ENCODE measurements around the gene IDS.
"Not testable (repeated sequence)": the region's sequence is repeated elsewhere in the genome, so short reads cannot be mapped to it uniquely, and the experiment has no call there.

The IDS gene

DNA sequence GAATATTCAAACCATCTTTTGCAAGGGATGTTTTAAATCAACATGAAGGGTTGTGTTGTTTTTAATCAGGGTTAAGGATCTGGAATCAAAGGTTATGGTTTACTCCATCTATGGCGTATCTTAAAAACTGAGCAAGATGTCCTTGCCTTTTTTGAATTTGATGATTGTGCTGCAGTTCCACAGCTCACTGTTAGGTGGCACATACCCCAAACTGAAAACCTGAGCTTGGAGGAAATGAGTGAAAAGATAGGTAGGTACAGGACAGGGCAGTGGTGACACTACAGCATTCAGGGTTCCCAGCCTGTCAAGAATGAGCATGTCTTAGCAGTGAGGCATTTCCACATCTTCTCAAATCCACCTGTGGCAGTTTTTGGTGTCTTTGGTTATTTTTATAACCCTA lies 22.6 kb upstream of the IDS start:
- peak; percentile 57 for DNase-seq (ENCODE audit: low spot score)

DNA sequence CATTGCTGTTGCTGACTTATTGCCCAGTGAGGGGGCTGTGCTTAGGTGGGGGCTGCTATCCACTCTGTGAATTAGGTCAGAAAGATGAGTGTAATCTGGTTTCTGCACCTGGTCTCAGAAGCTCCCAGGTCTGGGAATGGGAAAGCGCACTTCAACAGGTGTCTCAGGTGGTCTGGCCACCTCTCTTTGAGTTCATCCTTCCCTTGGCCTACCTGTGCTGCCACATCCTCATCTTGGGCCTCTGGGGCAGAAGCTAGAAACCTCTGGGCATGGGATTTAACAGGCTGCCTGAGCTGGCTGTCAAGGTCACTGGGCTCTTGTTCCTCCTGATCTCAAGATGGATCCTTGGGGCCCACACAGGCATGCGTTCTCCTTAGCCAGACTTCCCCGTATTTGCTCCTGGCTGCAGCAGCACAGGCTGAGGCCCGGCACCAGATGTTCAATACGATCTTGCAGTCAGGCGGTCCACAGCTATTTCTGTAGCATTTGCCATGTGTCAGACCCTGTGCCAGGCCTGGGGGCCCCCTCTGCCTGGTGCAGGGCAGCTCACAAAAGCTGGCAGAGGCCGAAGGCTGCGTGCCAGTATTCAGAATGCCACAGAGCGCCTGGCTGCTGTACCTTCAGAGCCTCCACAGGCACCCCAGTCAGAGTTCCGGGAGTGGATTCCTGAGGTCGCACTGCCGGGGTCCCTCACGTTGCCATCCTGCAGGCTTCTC lies 21.4 kb upstream of the IDS start:
- not testable (repeated sequence) for DNase-seq (ENCODE audit: low spot score)

DNA sequence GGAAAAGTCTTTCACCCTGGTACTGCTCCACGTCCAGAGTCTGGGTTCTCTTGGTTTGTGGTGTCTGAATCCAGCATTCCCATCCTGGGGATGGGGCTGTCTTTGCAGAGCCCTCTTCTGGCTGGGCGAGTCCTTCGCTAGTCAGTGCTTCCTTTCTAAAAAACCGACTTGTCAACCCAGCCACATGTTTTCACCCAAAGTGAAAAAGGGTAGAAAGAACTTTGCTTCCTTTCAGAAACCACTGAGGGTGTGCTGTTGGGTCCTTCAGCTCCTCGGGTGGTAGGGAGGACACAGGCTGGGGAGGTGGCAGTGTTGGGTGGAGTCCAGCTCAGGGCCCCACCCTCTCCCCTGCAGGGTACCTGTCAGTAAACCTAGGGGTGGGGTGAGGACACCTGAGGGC lies 20.8 kb upstream of the IDS start:
- DNase-seq (ENCODE audit: low spot score) = not testable (repeated sequence)

DNA sequence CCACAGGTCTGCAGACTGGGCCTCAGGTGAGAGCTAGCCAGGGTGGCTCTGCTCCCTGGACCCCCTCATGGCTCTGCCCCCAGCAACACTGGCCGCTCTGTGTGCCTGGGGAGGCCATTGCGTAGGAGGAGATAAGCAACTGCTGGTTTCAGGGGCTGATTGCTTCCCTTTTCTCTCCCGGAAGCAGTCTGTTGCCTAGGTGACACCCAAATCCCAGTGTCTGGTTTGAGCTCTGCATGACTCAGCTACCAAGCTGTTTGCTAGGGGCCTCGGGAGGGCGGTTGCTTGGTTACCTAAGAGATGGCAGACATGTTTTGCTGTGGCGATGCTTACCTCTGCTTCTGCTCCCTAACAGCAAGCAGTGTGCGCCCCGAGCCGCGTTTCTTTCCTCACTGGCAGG lies 20.3 kb upstream of the IDS start:
- not testable (repeated sequence) for DNase-seq (ENCODE audit: low spot score)

DNA sequence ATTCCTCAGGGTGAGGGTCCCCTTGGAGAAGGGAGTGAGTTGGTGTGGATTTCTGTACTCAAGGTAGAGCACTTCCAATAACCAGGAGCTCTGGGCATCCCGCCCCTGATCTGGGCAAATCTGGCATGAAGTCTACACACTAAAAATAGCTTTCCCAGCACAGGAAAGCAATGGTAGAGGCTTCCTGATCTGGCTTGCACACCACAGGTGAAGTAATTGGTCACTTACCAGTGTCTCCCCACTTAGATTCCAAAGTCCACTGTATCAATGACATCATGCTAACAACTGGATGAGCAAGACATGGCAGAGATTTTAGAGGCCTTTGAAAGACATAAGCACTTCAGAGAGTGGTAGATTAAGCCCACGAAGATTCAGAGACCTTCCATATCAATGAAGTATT lies 17.8 kb upstream of the IDS start:
- DNase-seq (ENCODE audit: low spot score) = peak; percentile 14

DNA sequence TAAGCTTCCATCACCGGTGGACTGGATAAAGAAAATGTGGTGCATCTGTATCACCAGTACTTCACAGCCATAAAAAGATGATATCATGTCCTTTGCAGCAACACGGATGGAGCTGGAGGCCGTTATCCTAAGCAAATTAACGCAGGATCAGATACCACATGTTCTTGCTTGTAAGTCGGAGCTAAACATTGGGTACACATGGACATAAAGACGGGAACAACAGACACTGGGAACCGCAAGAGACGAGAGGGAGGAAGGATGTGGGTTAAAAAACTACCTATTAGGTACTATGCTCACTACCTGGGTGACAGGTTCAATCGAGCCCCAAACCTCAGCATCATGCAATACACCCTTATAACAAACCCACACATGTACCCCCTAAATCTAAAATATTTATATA lies 16.3 kb upstream of the IDS start:
- DNase-seq (ENCODE audit: low spot score) = no peak

DNA sequence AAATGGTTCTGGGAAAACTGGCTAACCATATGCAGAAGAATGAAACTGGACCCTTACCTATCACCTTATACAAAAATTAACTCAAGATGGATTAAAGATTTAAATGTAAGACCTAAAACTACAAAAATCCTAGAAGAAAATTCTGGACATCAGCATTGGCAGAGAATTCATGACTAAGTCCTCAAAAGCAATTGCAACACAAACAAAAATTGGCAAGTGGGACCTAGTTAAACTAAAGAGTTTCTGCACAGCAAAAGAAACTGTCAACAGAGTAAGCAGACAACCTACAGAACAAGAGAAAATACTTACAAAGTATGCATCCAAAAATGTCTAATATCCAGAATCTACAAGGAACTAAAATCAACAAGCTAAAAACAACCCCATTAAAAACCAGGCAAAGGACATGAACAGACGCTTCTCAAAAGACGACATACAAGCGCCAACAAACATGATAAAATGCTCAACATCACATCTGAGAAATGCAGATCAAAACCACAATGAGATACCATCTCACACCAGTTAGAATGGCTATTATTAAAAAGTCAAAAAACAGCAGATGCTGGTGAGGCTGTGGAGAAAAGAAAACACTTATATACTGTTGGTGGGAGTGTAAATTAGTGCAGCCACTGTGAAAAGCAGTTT lies 15.7 kb upstream of the IDS start:
- DNase-seq (ENCODE audit: low spot score) = not testable (repeated sequence)

DNA sequence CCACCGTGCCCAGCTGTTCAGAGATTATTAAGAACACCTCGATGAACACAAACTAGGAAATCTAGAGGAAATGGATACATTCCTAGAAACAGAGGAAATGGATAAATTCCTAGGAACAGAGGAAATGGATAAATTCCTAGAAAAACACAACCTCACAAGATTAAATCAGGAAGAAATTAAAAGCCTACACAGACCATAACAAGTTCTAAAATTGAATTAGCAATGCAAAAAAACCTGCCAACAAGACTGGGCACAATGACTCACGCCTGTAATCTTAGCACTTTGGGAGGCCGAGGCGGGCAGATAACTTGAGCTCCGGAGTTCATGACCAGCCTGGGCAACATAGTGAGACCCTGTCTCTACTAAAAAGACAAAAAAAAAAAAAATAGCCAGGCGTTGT lies 13.1 kb upstream of the IDS start:
- no peak for DNase-seq (ENCODE audit: low spot score)

DNA sequence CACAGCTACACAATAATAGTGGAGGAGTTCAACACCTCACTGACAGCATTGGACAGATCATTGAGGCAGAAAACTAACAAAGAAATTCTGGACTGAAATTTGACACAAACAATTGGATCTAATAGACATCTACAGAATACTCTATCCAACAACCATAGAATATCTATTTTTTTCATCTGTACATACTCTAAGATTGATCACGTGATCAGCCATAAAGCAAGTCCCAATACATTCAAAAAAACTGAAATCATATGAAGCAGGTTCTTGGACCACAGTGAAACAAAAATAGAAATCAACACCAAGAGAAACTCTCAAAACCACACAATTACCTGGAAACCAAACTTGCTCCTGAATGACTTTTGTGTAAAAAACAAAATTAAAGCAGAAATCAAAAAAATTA lies 12.2 kb upstream of the IDS start:
- DNase-seq (ENCODE audit: low spot score) = no peak

DNA sequence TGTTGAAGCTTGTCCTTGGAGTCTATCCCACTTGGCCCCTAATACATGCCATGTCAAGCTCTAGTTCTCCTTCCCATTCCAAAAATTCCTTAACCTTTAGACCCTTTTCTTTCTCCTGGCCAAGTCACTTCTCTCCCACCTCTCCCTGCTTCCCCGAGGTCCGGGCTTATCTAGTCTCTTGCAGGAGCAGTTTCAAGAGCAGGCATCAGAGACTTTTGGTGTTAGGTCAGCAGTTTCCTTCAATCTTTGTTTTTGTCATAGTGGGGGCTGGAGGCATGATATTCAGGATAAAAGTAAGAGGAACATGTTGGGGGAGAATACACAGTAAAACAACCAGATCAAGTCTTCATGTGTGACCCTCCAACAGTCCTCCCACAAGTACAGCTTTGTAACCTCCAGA lies 11.5 kb upstream of the IDS start:
- DNase-seq (ENCODE audit: low spot score) = no peak

DNA sequence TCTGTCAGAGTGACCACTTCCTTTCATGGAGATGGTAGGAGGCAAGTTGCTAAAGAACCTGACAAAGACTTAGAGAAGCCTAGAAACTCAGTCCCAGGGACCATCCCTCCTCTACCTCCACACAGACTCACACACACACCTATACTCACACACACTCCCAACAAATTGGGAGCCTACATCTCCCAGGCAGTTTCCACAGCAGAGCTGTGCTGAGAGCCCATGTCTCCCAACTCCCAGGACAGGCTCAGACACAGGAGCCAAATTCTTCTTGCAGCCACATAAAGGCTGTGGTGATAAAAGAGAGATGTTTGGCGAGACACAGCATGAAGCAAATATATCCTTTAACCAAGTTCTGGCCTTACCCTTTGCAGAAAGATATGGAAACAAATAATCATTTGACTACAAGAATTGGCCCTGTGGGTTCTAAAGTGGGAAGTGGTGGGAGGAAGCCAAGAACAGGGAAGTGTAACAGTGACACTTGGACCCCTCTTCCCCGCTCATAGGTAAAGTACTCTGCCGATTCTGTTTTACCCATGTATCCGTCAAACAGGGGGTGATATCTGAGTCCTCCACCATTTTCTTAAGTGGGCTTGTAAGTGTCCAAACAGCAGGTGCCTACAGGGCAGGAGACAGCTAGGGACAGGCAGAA lies 11.0 kb upstream of the IDS start:
- no peak for DNase-seq (ENCODE audit: low spot score)

DNA sequence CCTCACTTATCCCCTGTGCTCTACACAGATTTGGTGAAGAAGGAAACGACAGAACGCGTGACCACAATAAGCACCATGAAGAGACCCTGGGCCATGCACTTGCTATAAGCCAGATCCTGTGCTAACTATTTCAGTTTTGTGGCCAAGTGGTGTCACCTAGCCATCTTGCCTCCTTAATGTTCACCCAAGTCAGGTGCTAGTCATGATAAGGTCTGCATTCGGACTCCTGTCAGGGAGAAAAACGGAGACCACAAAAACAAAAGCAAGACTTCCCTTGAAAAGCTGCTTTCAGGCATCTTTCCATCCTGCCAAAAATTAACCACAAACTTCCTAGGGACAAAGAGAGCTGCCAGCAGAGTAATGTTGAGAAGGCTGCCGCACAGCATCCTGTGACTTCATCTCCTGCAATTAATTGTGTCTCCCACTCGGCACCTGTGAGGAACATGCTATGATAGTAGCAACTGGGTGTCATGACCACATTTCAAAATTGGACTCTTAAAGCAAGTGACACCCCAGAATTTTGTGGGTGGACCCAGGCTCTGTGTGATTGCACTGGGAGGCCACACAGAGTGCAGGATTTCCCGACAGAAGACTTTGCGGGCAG lies 8.8 kb upstream of the IDS start:
- no peak for DNase-seq (ENCODE audit: low spot score)

DNA sequence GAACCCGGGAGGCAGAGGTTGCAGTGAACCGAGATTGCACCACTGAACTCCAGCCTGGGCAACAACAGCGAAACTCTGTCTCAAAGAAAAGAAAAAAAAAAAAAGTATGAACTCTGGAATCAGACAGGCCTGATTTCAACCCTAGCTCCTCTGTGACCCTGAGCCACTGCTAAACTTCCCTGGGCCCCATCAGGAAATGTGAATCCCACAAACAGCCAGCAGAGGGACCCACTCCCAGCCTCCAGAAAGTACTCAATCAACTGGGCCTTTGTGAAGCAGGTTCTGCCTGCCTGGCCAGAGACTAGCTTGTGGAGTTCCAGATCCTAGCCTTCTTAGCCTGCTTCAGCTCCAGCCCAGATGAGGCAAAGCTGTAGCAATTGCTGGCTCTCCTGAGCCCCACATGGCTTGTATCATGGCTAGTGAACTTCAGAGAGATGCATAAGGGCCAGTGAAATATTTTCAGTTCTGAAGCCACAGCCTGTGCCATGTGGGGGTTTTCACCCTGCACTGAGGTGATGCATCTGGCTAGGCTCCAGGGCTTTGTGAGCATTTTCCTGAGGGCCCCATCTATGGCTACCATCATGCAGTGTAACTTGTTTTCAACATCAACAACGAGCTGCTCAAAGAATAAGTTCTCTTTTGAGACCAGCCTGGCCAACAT lies 7.2 kb upstream of the IDS start:
- DNase-seq (ENCODE audit: low spot score) = peak; percentile 41

DNA sequence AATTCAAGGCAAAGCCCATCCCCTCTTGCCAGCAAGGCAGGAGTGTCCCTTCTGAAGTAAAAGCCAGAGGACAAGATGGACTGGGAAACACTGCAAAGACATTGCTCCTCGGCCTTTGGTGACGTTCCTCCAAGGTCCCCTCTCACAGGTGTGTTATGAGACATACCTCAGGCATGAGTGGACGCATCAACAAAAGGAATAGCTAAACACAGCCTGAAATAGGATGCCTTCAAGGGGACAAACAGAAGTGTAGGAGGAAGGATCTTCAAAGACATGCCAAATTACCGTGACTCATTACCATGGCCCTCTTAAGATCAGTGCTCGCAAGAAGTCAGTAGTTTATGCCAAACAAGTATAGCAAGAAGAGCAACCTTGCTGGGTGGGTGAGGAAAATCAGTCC lies 6.0 kb upstream of the IDS start:
- no peak for DNase-seq (ENCODE audit: low spot score)

DNA sequence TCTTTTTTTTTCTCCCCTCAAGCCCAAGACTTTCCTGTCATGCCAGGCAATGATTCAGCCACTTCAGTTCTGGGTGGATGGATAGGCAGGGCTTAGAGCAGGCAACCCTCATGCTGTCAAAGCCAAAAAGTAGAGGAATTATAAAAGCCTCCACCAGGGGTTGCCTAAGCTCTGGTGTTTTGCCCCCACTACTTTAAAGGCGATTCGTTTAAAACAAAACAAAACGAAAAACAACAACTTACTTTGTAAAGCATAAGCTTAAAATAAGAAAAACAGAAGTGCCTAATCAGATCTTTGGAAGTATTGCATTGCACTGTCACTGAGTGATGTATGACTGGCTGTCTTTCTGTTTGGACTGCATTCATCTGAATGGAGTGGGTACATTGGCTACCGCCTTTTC lies 5.3 kb upstream of the IDS start:
- DNase-seq (ENCODE audit: low spot score) = no peak

DNA sequence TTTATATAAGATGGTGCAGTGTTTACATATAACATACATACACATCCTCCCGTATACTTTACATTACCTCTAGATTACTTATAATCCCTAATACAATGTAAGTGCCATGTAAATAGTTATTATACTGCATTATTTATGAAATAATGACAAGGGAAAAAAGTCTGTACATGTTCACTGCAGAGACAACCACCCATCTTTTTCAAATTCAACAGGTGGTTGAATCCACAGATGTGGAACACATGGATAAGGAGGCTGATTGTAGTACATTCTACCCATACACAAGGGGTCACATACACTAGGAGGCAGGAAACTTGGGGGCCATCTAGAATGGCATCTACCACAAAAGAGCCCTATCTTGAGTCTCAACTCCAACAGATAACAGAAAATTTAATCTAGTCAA lies 3.4 kb upstream of the IDS start:
- DNase-seq (ENCODE audit: low spot score) = no peak

DNA sequence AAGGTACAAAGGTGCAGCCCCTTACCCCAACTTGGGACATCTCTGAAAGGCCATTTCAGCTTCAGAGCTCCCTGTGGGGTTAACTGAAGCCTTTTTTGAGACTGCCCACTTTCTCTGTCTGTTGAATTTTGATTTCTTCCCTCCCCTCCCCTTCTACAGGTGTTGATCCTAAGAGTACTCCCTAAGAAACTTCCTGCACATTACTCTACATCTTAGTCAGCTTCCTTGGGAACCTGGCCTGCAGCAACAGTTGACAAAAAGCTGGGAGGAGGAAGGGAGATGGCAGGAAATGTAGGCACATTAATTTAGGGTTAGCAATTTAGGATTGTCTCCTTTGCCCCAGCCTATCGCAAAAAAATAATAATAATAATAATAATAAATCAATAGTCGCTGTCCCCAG lies 1.2 kb upstream of the IDS start:
- DNase-seq (ENCODE audit: low spot score) = no peak

DNA sequence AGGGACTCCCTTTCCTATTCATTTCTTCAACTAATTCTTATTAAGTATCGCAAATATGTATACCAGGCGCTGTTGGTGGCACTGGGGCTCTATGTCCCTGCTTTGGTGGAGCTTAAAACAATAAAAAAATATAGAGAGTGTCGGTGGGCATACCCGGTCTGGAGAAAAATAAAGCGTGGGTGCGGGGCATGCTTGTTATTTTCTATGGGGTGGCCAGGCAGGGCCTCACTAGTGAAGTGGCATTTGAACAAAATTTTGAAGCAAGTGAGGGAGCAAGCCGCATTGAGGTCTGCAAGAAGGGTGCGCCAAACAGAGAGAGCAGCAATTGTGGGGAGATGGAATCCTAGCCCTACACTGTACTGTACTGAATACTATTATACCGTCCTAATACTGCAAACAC lies 565 bp upstream of the IDS start:
- DNase-seq (ENCODE audit: low spot score) = no peak

DNA sequence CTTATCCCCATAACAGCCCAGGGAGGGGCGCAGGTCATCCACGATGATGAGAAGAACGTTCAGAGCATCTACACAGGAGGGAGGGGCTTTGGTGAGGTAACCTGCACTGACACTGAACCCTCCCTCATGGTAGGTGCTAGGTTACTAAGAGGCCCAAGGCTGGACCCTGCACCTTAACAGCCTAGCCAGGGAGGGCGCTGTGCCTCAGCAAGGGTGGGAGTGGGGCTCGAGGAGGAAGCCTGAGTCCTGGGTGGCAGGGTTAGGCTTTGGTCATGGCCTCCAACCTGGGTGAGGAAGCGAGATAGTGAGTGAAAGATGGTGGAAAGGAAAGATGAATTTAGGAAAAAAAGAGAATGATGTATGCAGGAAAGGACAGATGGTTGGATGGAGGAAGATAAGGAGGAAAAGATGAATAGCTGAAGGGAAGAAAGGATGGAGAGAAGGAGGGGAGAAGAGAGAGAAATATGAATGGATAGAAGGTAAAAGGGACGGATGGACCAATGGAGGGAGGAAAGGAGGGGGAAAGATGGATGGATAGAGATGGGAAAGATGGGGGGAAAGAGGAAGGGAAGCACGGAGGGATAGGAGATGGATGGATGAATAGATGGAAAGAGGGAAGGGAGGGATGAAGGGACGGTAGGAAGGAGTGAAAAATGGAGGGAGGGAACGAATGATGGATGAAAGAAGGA lies 736 bp downstream of the IDS start:
- peak; percentile 32 for DNase-seq (ENCODE audit: low spot score)

DNA sequence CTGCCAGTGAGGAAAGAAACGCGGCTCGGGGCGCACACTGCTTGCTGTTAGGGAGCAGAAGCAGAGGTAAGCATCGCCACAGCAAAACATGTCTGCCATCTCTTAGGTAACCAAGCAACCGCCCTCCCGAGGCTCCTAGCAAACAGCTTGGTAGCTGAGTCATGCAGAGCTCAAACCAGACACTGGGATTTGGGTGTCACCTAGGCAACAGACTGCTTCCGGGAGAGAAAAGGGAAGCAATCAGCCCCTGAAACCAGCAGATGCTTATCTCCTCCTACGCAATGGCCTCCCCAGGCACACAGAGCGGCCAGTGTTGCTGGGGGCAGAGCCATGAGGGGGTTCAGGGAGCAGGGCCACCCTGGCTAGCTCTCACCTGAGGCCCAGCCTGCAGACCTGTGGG lies 1.7 kb downstream of the IDS start:
- DNase-seq (ENCODE audit: low spot score) = peak; percentile 13

DNA sequence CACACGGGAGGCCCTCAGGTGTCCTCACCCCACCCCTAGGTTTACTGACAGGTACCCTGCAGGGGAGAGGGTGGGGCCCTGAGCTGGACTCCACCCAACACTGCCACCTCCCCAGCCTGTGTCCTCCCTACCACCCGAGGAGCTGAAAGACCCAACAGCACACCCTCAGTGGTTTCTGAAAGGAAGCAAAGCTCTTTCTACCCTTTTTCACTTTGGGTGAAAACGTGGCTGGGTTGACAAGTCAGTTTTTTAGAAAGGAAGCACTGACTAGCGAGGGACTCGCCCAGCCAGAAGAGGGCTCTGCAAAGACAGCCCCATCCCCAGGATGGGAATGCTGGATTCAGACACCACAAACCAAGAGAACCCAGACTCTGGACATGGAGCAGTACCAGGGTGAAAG lies 2.2 kb downstream of the IDS start:
- not testable (repeated sequence) for DNase-seq (ENCODE audit: low spot score)

DNA sequence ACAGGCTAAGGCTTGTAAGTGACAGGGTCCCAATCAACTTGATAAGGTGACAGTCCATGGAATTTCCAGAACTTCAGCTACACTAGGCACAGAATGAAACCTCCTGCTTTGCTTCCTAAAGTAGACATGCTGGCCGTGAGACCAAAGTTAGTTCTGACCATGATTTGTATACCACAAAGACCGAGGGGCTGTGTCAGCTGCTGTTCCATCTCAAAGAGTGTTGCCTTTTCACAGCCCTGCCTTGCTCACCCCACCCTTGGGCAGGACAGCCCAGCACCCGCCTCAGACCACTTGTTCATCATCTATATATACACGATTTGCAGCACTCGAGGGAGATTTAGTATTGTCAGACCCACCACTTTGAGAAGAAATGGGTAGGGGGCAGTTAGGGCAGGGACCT lies 5.3 kb downstream of the IDS start:
- DNase-seq (ENCODE audit: low spot score) = no peak
